Aorta (tissue), 5 donors: ENCODE data around the gene UGT1A3. TPM values are rescaled to one million over a fixed set of nuclear protein-coding genes. Genes with fewer than 3 reads are reported as not detected.

Source experiments
- ATAC-seq: fragments of 200-7000 bp; cut with Tn5 transposase; one replicate; pipeline ENCODE4 v1.9.1; 2022; ENCODE audit warnings: moderate library complexity; ENCODE audit not compliant: low FRiP score
- DNase-seq, 2 donors: peaks; one replicate each; pipeline ENCODE4 v3.0.0-alpha.2; 2020
- H3K27ac ChIP-seq, 2 donors: one replicate each; pipeline ENCODE4 v1.5.1; 2013; ENCODE audit warnings: low read length in 2 of 2, mild to moderate bottlenecking in 2 of 2, moderate library complexity in 2 of 2, control low read depth in 1 of 2, inconsistent platforms in 1 of 2, low read depth in 1 of 2
- H3K27me3 ChIP-seq, 2 donors: one replicate each; pipeline ENCODE4 v1.6.1; 2013; ENCODE audit warnings: control low read depth in 1 of 2, low read length in 1 of 2, mild to moderate bottlenecking in 1 of 2, moderate library complexity in 1 of 2; ENCODE audit not compliant: insufficient read depth in 2 of 2, control insufficient read depth in 1 of 2
- H3K36me3 ChIP-seq, 2 donors: one replicate each; pipeline ENCODE4 v1.6.1; 2013; ENCODE audit warnings: control low read depth in 1 of 2, low read length in 1 of 2, mild to moderate bottlenecking in 1 of 2; ENCODE audit not compliant: insufficient read depth in 2 of 2, control insufficient read depth in 1 of 2
- H3K4me1 ChIP-seq, 2 donors: one replicate each; pipeline ENCODE4 v1.6.1; 2013; ENCODE audit warnings: low read length in 2 of 2, control low read depth in 1 of 2, mild to moderate bottlenecking in 1 of 2, moderate library complexity in 1 of 2; ENCODE audit not compliant: insufficient read depth in 2 of 2, control insufficient read depth in 1 of 2
- H3K4me3 ChIP-seq, 2 donors: one replicate each; pipeline ENCODE4 v1.5.1; 2013; ENCODE audit warnings: low read length in 2 of 2, control low read depth in 1 of 2, mild to moderate bottlenecking in 1 of 2
- H3K9me3 ChIP-seq: one replicate; pipeline ENCODE4 v1.6.1; 2013; ENCODE audit warnings: mild to moderate bottlenecking, low read length; ENCODE audit not compliant: control insufficient read depth
- WGBS, 2 donors: extraction: QIAGEN DNeasy Blood & Tissue Kit; methylation state at CpG; one replicate each; pipeline ENCODE4 v1.1.7; 2013; 5-methylcytosine and 5-hydroxymethylcytosine counted together
- intact Hi-C, 2 donors: fragments of 100-400 bp; cut with DNase I; formaldehyde crosslinking; loops; one replicate each; pipeline versions ENCODE4 v1.14.2 to v1.15.0; 2022
- polyA plus RNA-seq, 2 donors: library from polyadenylated mRNA; stranded (reverse); fragments of 200-250 nt; gene quantifications; one replicate each; pipeline ENCODE4 v1.2.3, GENCODE V29; 2013
- total RNA-seq, 2 donors: library from RNA; stranded (reverse); fragmentation: NEBNext Ultra II Directional; extraction: Animal tissue kit (Norgen Biotek cat#: 25700); gene quantifications; one replicate each; pipeline ENCODE4 v1.2.1, GENCODE V29; 2021
- donor health status: healthy with polysubstance abuse.
- donor health status: Bipolar disorder and iron deficiency.
- donor health status: DM: no; HTN: no; CAD: no.
- donor health status: DM: no; HTN: no; CAD: no.
- donor health status: DM: yes; HTN: yes; CAD: no.

UGT1A3 gene
- total and polyA plus RNA-seq, 4 donors: not detected

GRCh38 chr2:233802132-233802815 lies 73.4 kb downstream of the UGT1A3 start:
- Histone ChIP-seq H3K36me3 (no peaks in the 10 kb centered on the region), H3K27me3 (no peaks in the 10 kb centered on the region), H3K4me1 (no peaks in the 10 kb centered on the region), H3K9me3 (no peaks in the 10 kb centered on the region), H3K27ac (no peak overlapping the region), H3K4me3 (no peak overlapping the region)
- intact Hi-C loops: no loop called here
- no peak for ATAC-seq
- 67 to 75% methylated on average over 3 of the region's 3 CpGs for WGBS, 2 donors
- DNase-seq: no peak

- H3K9me3 ChIP-seq: no peaks in the 10 kb centered on the region
- H3K4me1 ChIP-seq: no peaks in the 10 kb centered on the region
- no peak overlapping the region for H3K27ac ChIP-seq
- H3K36me3 ChIP-seq: no peaks in the 10 kb centered on the region
- DNase-seq: no peak
- WGBS, 2 donors: 72 to 84% methylated on average over 2 of the region's 2 CpGs
- intact Hi-C loops: no loop called here
- H3K4me3 ChIP-seq: no peak overlapping the region
- H3K27me3 ChIP-seq: no peaks in the 10 kb centered on the region
- no peak for ATAC-seq
Observed at GRCh38 chr2:233803292-233803911, 74.6 kb downstream of the UGT1A3 start.

GRCh38 chr2:233803994-233804393 lies 75.2 kb downstream of the UGT1A3 start:
- no peak overlapping the region for H3K27ac ChIP-seq
- H3K27me3 ChIP-seq: no peaks in the 10 kb centered on the region
- H3K9me3 ChIP-seq: no peaks in the 10 kb centered on the region
- peak in 1 of 2 donors; percentile 48 for DNase-seq
- ATAC-seq: no peak
- H3K4me1 ChIP-seq: no peaks in the 10 kb centered on the region
- no peak overlapping the region for H3K4me3 ChIP-seq
- intact Hi-C loops: no loop called here
- WGBS, 2 donors: 68 to 70% methylated on average over 8 of the region's 8 CpGs
- H3K36me3 ChIP-seq: no peaks in the 10 kb centered on the region

- ATAC-seq (peak; percentile 9), DNase-seq (peak in 1 of 2 donors; percentile 47)
- H3K27ac ChIP-seq: no peak overlapping the region
- H3K4me3 ChIP-seq: no peak overlapping the region
- H3K36me3 ChIP-seq: no peaks in the 10 kb centered on the region
- H3K9me3 ChIP-seq: no peaks in the 10 kb centered on the region
- WGBS, 2 donors: 73 to 74% methylated on average over 12 of the region's 12 CpGs
- H3K27me3 ChIP-seq: no peaks in the 10 kb centered on the region
- intact Hi-C loops: no loop called here
- no peaks in the 10 kb centered on the region for H3K4me1 ChIP-seq
Observed at GRCh38 chr2:233807215-233807865, 78.5 kb downstream of the UGT1A3 start.

GRCh38 chr2:233807966-233808935 lies 79.4 kb downstream of the UGT1A3 start:
- WGBS, 2 donors: 75 to 79% methylated on average over 10 of the region's 10 CpGs
- ATAC-seq (no peak), DNase-seq (peak in 1 of 2 donors; percentile 55)
- Histone ChIP-seq H3K27me3 (no peaks in the 10 kb centered on the region), H3K27ac (no peak overlapping the region), H3K4me1 (no peaks in the 10 kb centered on the region), H3K4me3 (no peak overlapping the region), H3K36me3 (no peaks in the 10 kb centered on the region), H3K9me3 (no peaks in the 10 kb centered on the region)
- intact Hi-C loops: no loop called here

- Histone ChIP-seq H3K36me3 (no peaks in the 10 kb centered on the region), H3K27ac (no peak overlapping the region), H3K4me1 (no peaks in the 10 kb centered on the region), H3K4me3 (no peak overlapping the region), H3K27me3 (no peaks in the 10 kb centered on the region), H3K9me3 (no peaks in the 10 kb centered on the region)
- DNase-seq (no peak), ATAC-seq (no peak)
- WGBS, 2 donors: 84 to 88% methylated on average over 6 of the region's 6 CpGs
- intact Hi-C loops: no loop called here
Observed at GRCh38 chr2:233810385-233810784, 81.5 kb downstream of the UGT1A3 start.

- Histone ChIP-seq H3K27ac (no peak overlapping the region), H3K4me3 (no peak overlapping the region), H3K27me3 (no peaks in the 10 kb centered on the region), H3K9me3 (no peaks in the 10 kb centered on the region), H3K36me3 (no peaks in the 10 kb centered on the region), H3K4me1 (no peaks in the 10 kb centered on the region)
- ATAC-seq (no peak), DNase-seq (peak in 1 of 2 donors; percentile 34)
- WGBS, 2 donors: 78 to 84% methylated on average over 4 of the region's 4 CpGs
- intact Hi-C loops: no loop called here
Observed at GRCh38 chr2:233811087-233811486, 82.2 kb downstream of the UGT1A3 start.

GRCh38 chr2:233811732-233812131 lies 82.9 kb downstream of the UGT1A3 start:
- intact Hi-C loops: no loop called here
- ATAC-seq (no peak), DNase-seq (peak; percentile 23 to 25)
- H3K4me1 ChIP-seq: no peaks in the 10 kb centered on the region
- H3K36me3 ChIP-seq: no peaks in the 10 kb centered on the region
- H3K27ac ChIP-seq: no peak overlapping the region
- WGBS, 2 donors: 91 to 95% methylated on average over 8 of the region's 8 CpGs
- H3K27me3 ChIP-seq: no peaks in the 10 kb centered on the region
- no peaks in the 10 kb centered on the region for H3K9me3 ChIP-seq
- no peak overlapping the region for H3K4me3 ChIP-seq
